Peyer's patch (tissue), 4 donors: ENCODE measurements around the gene RPL22.

Source experiments
- POLR2A ChIP-seq, 2 donors: fragments of 450-650 bp; IDR thresholded peaks; one replicate each; pipeline ENCODE4 v1.5.1; 2017; ENCODE audit warnings: antibody characterized with exemption in 2 of 2, mild to moderate bottlenecking in 2 of 2, moderate library complexity in 2 of 2
- TF ChIP-seq, protein P1 (sequence below), 6 experiments: fragments of 450-650 bp in 4 of 6; fragments of 200-600 bp in 2 of 6; sonication (generic) in 1 of 6; IDR thresholded peaks; one replicate each; pipeline ENCODE4 v1.5.1; 2017 to 2019; ENCODE audit warnings: antibody characterized with exemption in 6 of 6, mild to moderate bottlenecking in 3 of 6, moderate library complexity in 1 of 6

DNA sequence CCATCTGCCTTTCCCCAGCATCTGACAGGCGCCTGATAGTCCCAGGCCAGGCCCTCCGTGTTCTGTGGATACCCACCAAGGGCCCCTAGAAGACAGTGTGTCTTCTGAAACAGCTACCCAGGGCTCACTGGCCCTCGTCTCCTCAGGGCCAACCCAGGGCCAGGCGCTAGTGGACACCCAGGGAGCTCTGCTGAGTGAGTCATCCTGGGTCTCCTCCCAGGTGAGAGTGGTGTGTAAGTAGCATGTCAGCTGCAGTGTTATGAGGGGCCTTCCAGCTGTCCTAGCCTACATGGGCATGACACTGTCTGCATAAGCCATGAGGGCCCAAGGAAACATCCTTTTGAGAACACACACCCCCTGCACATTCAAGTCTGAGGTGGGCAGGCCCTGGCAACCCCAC is 56.0 kb downstream of the RPL22 start:
- TF ChIP-seq, protein P1, sequence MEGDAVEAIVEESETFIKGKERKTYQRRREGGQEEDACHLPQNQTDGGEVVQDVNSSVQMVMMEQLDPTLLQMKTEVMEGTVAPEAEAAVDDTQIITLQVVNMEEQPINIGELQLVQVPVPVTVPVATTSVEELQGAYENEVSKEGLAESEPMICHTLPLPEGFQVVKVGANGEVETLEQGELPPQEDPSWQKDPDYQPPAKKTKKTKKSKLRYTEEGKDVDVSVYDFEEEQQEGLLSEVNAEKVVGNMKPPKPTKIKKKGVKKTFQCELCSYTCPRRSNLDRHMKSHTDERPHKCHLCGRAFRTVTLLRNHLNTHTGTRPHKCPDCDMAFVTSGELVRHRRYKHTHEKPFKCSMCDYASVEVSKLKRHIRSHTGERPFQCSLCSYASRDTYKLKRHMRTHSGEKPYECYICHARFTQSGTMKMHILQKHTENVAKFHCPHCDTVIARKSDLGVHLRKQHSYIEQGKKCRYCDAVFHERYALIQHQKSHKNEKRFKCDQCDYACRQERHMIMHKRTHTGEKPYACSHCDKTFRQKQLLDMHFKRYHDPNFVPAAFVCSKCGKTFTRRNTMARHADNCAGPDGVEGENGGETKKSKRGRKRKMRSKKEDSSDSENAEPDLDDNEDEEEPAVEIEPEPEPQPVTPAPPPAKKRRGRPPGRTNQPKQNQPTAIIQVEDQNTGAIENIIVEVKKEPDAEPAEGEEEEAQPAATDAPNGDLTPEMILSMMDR (IDR thresholded peaks at IDR 0.05), result no peak
- TF ChIP-seq POLR2A (IDR thresholded peaks at IDR 0.05), result no peak
